Measurements from ENCODE around the gene CHRM1.
"Not testable (repeated sequence)": the region's sequence is repeated elsewhere in the genome, so short reads cannot be mapped to it uniquely, and the experiment has no call there.

CHRM1 gene

GRCh38 chr11:62937528-62937927 is 16.4 kb upstream of the CHRM1 start:
- DNase-seq (ENCODE audit: low read depth); H3K9ac ChIP-seq (ENCODE audit: low read length); H3K36me3 ChIP-seq (ENCODE audit: control insufficient read depth, insufficient read depth, low read length, severe bottlenecking); H3K4me1 ChIP-seq (ENCODE audit: control insufficient read depth, insufficient read depth, low read length); H3K4me3 ChIP-seq (ENCODE audit: low read length); H3K9me3 ChIP-seq (ENCODE audit: control insufficient read depth, low read length): not testable (repeated sequence)
- peaks cover 16% of the 10 kb centered on the region for H3K27me3 ChIP-seq (replicated peaks; ENCODE audit: control insufficient read depth, insufficient read depth, low read length)

GRCh38 chr11:62934496-62934785 is 13.3 kb upstream of the CHRM1 start:
- H3K9ac ChIP-seq (ENCODE audit: low read length), result no peak overlapping the region
- no peak overlapping the region for H3K4me3 ChIP-seq (ENCODE audit: low read length)
- peaks cover 4% of the 10 kb centered on the region for H3K9me3 ChIP-seq (ENCODE audit: control insufficient read depth, low read length)
- no peak for DNase-seq (ENCODE audit: low read depth)
- H3K4me1 ChIP-seq (ENCODE audit: control insufficient read depth, insufficient read depth, low read length), result no peaks in the 10 kb centered on the region
- H3K27me3 ChIP-seq (replicated peaks; ENCODE audit: control insufficient read depth, insufficient read depth, low read length), result peaks cover 27% of the 10 kb centered on the region
- no peaks in the 10 kb centered on the region for H3K36me3 ChIP-seq (ENCODE audit: control insufficient read depth, insufficient read depth, low read length, severe bottlenecking)

GRCh38 chr11:62933750-62934495 is 12.8 kb upstream of the CHRM1 start:
- Histone ChIP-seq H3K9me3 (ENCODE audit: control insufficient read depth, low read length) (peaks cover 4% of the 10 kb centered on the region), H3K27me3 (replicated peaks; ENCODE audit: control insufficient read depth, insufficient read depth, low read length) (peaks cover 32% of the 10 kb centered on the region), H3K4me3 (ENCODE audit: low read length) (no peak overlapping the region), H3K36me3 (ENCODE audit: control insufficient read depth, insufficient read depth, low read length, severe bottlenecking) (no peaks in the 10 kb centered on the region), H3K9ac (ENCODE audit: low read length) (no peak overlapping the region), H3K4me1 (ENCODE audit: control insufficient read depth, insufficient read depth, low read length) (no peaks in the 10 kb centered on the region)
- no peak for DNase-seq (ENCODE audit: low read depth)

- H3K4me1 ChIP-seq (ENCODE audit: control insufficient read depth, insufficient read depth, low read length), result no peaks in the 10 kb centered on the region
- H3K36me3 ChIP-seq (ENCODE audit: control insufficient read depth, insufficient read depth, low read length, severe bottlenecking), result no peaks in the 10 kb centered on the region
- peaks cover 4% of the 10 kb centered on the region for H3K9me3 ChIP-seq (ENCODE audit: control insufficient read depth, low read length)
- peaks cover 38% of the 10 kb centered on the region for H3K27me3 ChIP-seq (replicated peaks; ENCODE audit: control insufficient read depth, insufficient read depth, low read length)
- no peak overlapping the region for H3K4me3 ChIP-seq (ENCODE audit: low read length)
- no peak for DNase-seq (ENCODE audit: low read depth)
- no peak overlapping the region for H3K9ac ChIP-seq (ENCODE audit: low read length)
Observed at GRCh38 chr11:62933285-62933684, 12.1 kb upstream of the CHRM1 start.

- no peak for DNase-seq (ENCODE audit: low read depth)
- Histone ChIP-seq H3K9me3 (ENCODE audit: control insufficient read depth, low read length) (no peaks in the 10 kb centered on the region), H3K27me3 (replicated peaks; ENCODE audit: control insufficient read depth, insufficient read depth, low read length) (peaks cover 49% of the 10 kb centered on the region), H3K4me1 (ENCODE audit: control insufficient read depth, insufficient read depth, low read length) (no peaks in the 10 kb centered on the region), H3K9ac (ENCODE audit: low read length) (no peak overlapping the region), H3K4me3 (ENCODE audit: low read length) (no peak overlapping the region), H3K36me3 (ENCODE audit: control insufficient read depth, insufficient read depth, low read length, severe bottlenecking) (no peaks in the 10 kb centered on the region)
Observed at GRCh38 chr11:62931499-62932278, 10.5 kb upstream of the CHRM1 start.

- Histone ChIP-seq H3K4me1 (ENCODE audit: control insufficient read depth, insufficient read depth, low read length) (peaks cover 5% of the 10 kb centered on the region), H3K4me3 (ENCODE audit: low read length) (no peak overlapping the region), H3K27me3 (replicated peaks; ENCODE audit: control insufficient read depth, insufficient read depth, low read length) (peaks cover 55% of the 10 kb centered on the region), H3K36me3 (ENCODE audit: control insufficient read depth, insufficient read depth, low read length, severe bottlenecking) (no peaks in the 10 kb centered on the region), H3K9me3 (ENCODE audit: control insufficient read depth, low read length) (no peaks in the 10 kb centered on the region), H3K9ac (ENCODE audit: low read length) (no peak overlapping the region)
- no peak for DNase-seq (ENCODE audit: low read depth)
Observed at GRCh38 chr11:62930666-62931065, 9.5 kb upstream of the CHRM1 start.

- H3K9me3 ChIP-seq (ENCODE audit: control insufficient read depth, low read length), result no peaks in the 10 kb centered on the region
- H3K27me3 ChIP-seq (replicated peaks; ENCODE audit: control insufficient read depth, insufficient read depth, low read length), result peaks cover 60% of the 10 kb centered on the region
- DNase-seq (ENCODE audit: low read depth), result no peak
- no peak overlapping the region for H3K4me3 ChIP-seq (ENCODE audit: low read length)
- no peaks in the 10 kb centered on the region for H3K36me3 ChIP-seq (ENCODE audit: control insufficient read depth, insufficient read depth, low read length, severe bottlenecking)
- peaks cover 6% of the 10 kb centered on the region for H3K4me1 ChIP-seq (ENCODE audit: control insufficient read depth, insufficient read depth, low read length)
- H3K9ac ChIP-seq (ENCODE audit: low read length), result no peak overlapping the region
Observed at GRCh38 chr11:62930157-62930556, 9.0 kb upstream of the CHRM1 start.

GRCh38 chr11:62928011-62928410 is 6.8 kb upstream of the CHRM1 start:
- no peak for DNase-seq (ENCODE audit: low read depth)
- Histone ChIP-seq H3K36me3 (ENCODE audit: control insufficient read depth, insufficient read depth, low read length, severe bottlenecking) (no peaks in the 10 kb centered on the region), H3K9ac (ENCODE audit: low read length) (no peak overlapping the region), H3K27me3 (replicated peaks; ENCODE audit: control insufficient read depth, insufficient read depth, low read length) (peaks cover 61% of the 10 kb centered on the region), H3K4me3 (ENCODE audit: low read length) (no peak overlapping the region), H3K4me1 (ENCODE audit: control insufficient read depth, insufficient read depth, low read length) (peaks cover 11% of the 10 kb centered on the region), H3K9me3 (ENCODE audit: control insufficient read depth, low read length) (no peaks in the 10 kb centered on the region)

- H3K4me3 ChIP-seq (ENCODE audit: low read length), result no peak overlapping the region
Observed at GRCh38 chr11:62926680-62927455, 5.7 kb upstream of the CHRM1 start.

GRCh38 chr11:62925745-62926679 is 4.8 kb upstream of the CHRM1 start:
- H3K27me3 ChIP-seq (replicated peaks; ENCODE audit: control insufficient read depth, insufficient read depth, low read length), result peaks cover 66% of the 10 kb centered on the region
- peaks cover 11% of the 10 kb centered on the region for H3K4me1 ChIP-seq (ENCODE audit: control insufficient read depth, insufficient read depth, low read length)
- H3K36me3 ChIP-seq (ENCODE audit: control insufficient read depth, insufficient read depth, low read length, severe bottlenecking), result no peaks in the 10 kb centered on the region
- no peak overlapping the region for H3K9ac ChIP-seq (ENCODE audit: low read length)
- DNase-seq (ENCODE audit: low read depth), result peak; percentile 34
- H3K9me3 ChIP-seq (ENCODE audit: control insufficient read depth, low read length), result no peaks in the 10 kb centered on the region
- H3K4me3 ChIP-seq (ENCODE audit: low read length), result peak overlapping the region; percentile 37

More at GRCh38 chr11:62926680-62927455, 5.7 kb upstream of the CHRM1 start:
- DNase-seq (ENCODE audit: low read depth), result no peak
- H3K27me3 ChIP-seq (replicated peaks; ENCODE audit: control insufficient read depth, insufficient read depth, low read length), result peaks cover 71% of the 10 kb centered on the region
- no peak overlapping the region for H3K9ac ChIP-seq (ENCODE audit: low read length)
- H3K36me3 ChIP-seq (ENCODE audit: control insufficient read depth, insufficient read depth, low read length, severe bottlenecking), result no peaks in the 10 kb centered on the region
- H3K9me3 ChIP-seq (ENCODE audit: control insufficient read depth, low read length), result no peaks in the 10 kb centered on the region
- peaks cover 11% of the 10 kb centered on the region for H3K4me1 ChIP-seq (ENCODE audit: control insufficient read depth, insufficient read depth, low read length)

Data from adipocyte (in vitro differentiated cells).